ENCODE results near the gene RMND5B.

GRCh38 chr5:178143246-178143645, 12.4 kb downstream of the RMND5B start:
- TF ChIP-seq CTCF (IDR thresholded peaks at IDR 0.05; ENCODE audit: low read depth, low read length, poor library complexity, severe bottlenecking) (no peak), EZH2phosphoT487 (IDR thresholded peaks at IDR 0.05; ENCODE audit: borderline replicate concordance, low read length) (no peak)

All from DOHH2 (cell line).